Liver (tissue), 9 donors: ENCODE data around the gene ARHGAP5. TPM values are rescaled to one million over a fixed set of nuclear protein-coding genes. Genes with fewer than 3 reads are reported as not detected.

ENCODE experiments used
- DNase-seq: peaks from one replicate; pipeline ENCODE4 v3.0.0-alpha.2; 2017; ENCODE audit warnings: low spot score
- H3K27ac ChIP-seq, 2 donors: one replicate each; pipeline ENCODE4 v1.7.0; 2013; ENCODE audit warnings: inconsistent platforms in 2 of 2, low read length in 2 of 2, control low read depth in 1 of 2, low read depth in 1 of 2, mild to moderate bottlenecking in 1 of 2
- H3K27me3 ChIP-seq, 4 donors: one replicate each; pipeline versions ENCODE4 v1.6.1 to v1.7.0; 2013; ENCODE audit warnings: low read length in 3 of 4, inconsistent platforms in 1 of 4, mild to moderate bottlenecking in 1 of 4, moderate library complexity in 1 of 4; ENCODE audit not compliant: control insufficient read depth in 4 of 4, insufficient read depth in 4 of 4
- H3K36me3 ChIP-seq, 4 donors: one replicate each; pipeline versions ENCODE4 v1.6.1 to v1.7.0; 2013; ENCODE audit warnings: low read length in 3 of 4, mild to moderate bottlenecking in 3 of 4, low read depth in 1 of 4, moderate library complexity in 1 of 4; ENCODE audit not compliant: control insufficient read depth in 4 of 4, insufficient read depth in 3 of 4
- H3K4me1 ChIP-seq, 4 donors: one replicate each; pipeline versions ENCODE4 v1.6.1 to v1.7.0; 2013; ENCODE audit warnings: low read length in 3 of 4, mild to moderate bottlenecking in 3 of 4, moderate library complexity in 1 of 4; ENCODE audit not compliant: control insufficient read depth in 4 of 4, insufficient read depth in 4 of 4
- H3K4me3 ChIP-seq, 3 donors: one replicate each; pipeline versions ENCODE4 v1.6.1 to v1.7.0; 2013; ENCODE audit warnings: low read length in 3 of 3, control low read depth in 1 of 3, low read depth in 1 of 3, mild to moderate bottlenecking in 1 of 3
- H3K9ac ChIP-seq, 2 donors: one replicate each; pipeline ENCODE4 v1.7.0; 2013; ENCODE audit warnings: low read length in 2 of 2, mild to moderate bottlenecking in 2 of 2, moderate library complexity in 2 of 2, control low read depth in 1 of 2, low read depth in 1 of 2
- H3K9me3 ChIP-seq, 4 donors: one replicate each; pipeline versions ENCODE4 v1.6.1 to v1.7.0; 2013; ENCODE audit warnings: low read length in 3 of 4; ENCODE audit not compliant: control insufficient read depth in 4 of 4
- ATF3 ChIP-seq: IDR thresholded peaks from 2 replicates; pipeline ENCODE4 v1.6.1; 2016; ENCODE audit warnings: antibody characterized with exemption
- CTCF ChIP-seq: fragments of 150-350 bp; IDR thresholded peaks from 2 replicates; pipeline ENCODE4 v1.5.1; 2017; ENCODE audit warnings: improper control_type of control experiment, low read depth, low read length; ENCODE audit not compliant: missing input control
- EGR1 ChIP-seq, 2 donors: IDR thresholded peaks; 2 replicates each; pipeline ENCODE4 v1.6.1; 2016 to 2018; ENCODE audit warnings: antibody characterized with exemption in 2 of 2, low read depth in 2 of 2
- FOXA1 ChIP-seq: IDR thresholded peaks from 2 replicates; pipeline ENCODE4 v1.6.1; 2016; ENCODE audit warnings: antibody characterized with exemption
- FOXA2 ChIP-seq: IDR thresholded peaks from 2 replicates; pipeline ENCODE4 v1.6.1; 2016; ENCODE audit warnings: antibody characterized with exemption
- GABPA ChIP-seq, 2 donors: IDR thresholded peaks in 1 of 2; conservative IDR thresholded peaks in 1 of 2; 2 replicates each; pipeline ENCODE4 v1.6.1; 2016; ENCODE audit warnings: antibody characterized with exemption in 2 of 2, mild to moderate bottlenecking in 1 of 2, moderate library complexity in 1 of 2
- HNF4A ChIP-seq, 2 donors: conservative IDR thresholded peaks; 2 replicates each; pipeline ENCODE4 v1.6.1; 2016; ENCODE audit warnings: antibody characterized with exemption in 2 of 2, mild to moderate bottlenecking in 2 of 2
- HNF4G ChIP-seq: IDR thresholded peaks from 2 replicates; pipeline ENCODE4 v1.6.1; 2016; ENCODE audit warnings: antibody characterized with exemption
- JUND ChIP-seq, 2 donors: IDR thresholded peaks; 2 replicates each; pipeline ENCODE4 v1.6.1; 2016; ENCODE audit warnings: antibody characterized with exemption in 2 of 2
- MAX ChIP-seq: IDR thresholded peaks from 2 replicates; pipeline ENCODE4 v1.6.1; 2016; ENCODE audit warnings: antibody characterized with exemption
- NR2F2 ChIP-seq: IDR thresholded peaks from 2 replicates; pipeline ENCODE4 v1.6.1; 2016; ENCODE audit warnings: antibody characterized with exemption
- RAD21 ChIP-seq, 2 donors: IDR thresholded peaks; 2 replicates each; pipeline ENCODE4 v1.6.1; 2016; ENCODE audit warnings: antibody characterized with exemption in 2 of 2, mild to moderate bottlenecking in 2 of 2
- REST ChIP-seq: IDR thresholded peaks from 2 replicates; pipeline ENCODE4 v1.6.1; 2016; ENCODE audit warnings: antibody characterized with exemption, mild to moderate bottlenecking
- RXRA ChIP-seq, 2 donors: IDR thresholded peaks; 2 replicates each; pipeline ENCODE4 v1.6.1; 2017 to 2018; ENCODE audit warnings: antibody characterized with exemption in 2 of 2, mild to moderate bottlenecking in 1 of 2
- SP1 ChIP-seq: IDR thresholded peaks from 2 replicates; pipeline ENCODE4 v1.6.1; 2018; ENCODE audit warnings: antibody characterized with exemption, mild to moderate bottlenecking
- TAF1 ChIP-seq: conservative IDR thresholded peaks from 2 replicates; pipeline ENCODE4 v1.6.1; 2016; ENCODE audit warnings: antibody characterized with exemption, mild to moderate bottlenecking
- YY1 ChIP-seq: IDR thresholded peaks from 2 replicates; pipeline ENCODE4 v1.6.1; 2016; ENCODE audit warnings: antibody characterized with exemption, mild to moderate bottlenecking
- ZBTB33 ChIP-seq: IDR thresholded peaks from 2 replicates; pipeline ENCODE4 v1.6.1; 2016; ENCODE audit warnings: antibody characterized with exemption
- WGBS: extraction: QIAGEN DNeasy Blood & Tissue Kit; methylation state at CpG from one replicate; pipeline ENCODE4 v1.1.7; 2013; 5-methylcytosine and 5-hydroxymethylcytosine counted together
- polyA plus RNA-seq, 2 donors: library from polyadenylated mRNA; stranded (reverse) in 1 of 2; unstranded in 1 of 2; fragments of 200-250 nt in 1 of 2; fragments of >200 nt in 1 of 2; fragmentation: Nextera tagmentation in 1 of 2; extraction: Ambion mirVana in 1 of 2; gene quantifications; one replicate each; pipeline versions ENCODE4 v1.2.1 to v1.2.3, GENCODE V29; 2013 to 2015
- total RNA-seq, 2 donors: library from RNA; depleted of rRNA; stranded (reverse); fragments of >200 nt; gene quantifications; one replicate each; pipeline ENCODE4 v1.2.3, GENCODE V29; 2014
- donor health status: healthy.
- donor health status: healthy.
- donor health status: healthy.
- donor health status: healthy.
- donor health status: healthy.

ARHGAP5 gene
- total and polyA plus RNA-seq, 4 donors, result 9.6 to 48.7 (median 29.0) TPM

GRCh38 chr14:32033543-32033942, 43.6 kb upstream of the ARHGAP5 start:
- Histone ChIP-seq H3K4me3 (no peak overlapping the region), H3K9ac (no peak overlapping the region), H3K27ac (no peak overlapping the region), H3K36me3 (no peaks in the 10 kb centered on the region), H3K27me3 (no peaks in the 10 kb centered on the region), H3K4me1 (no peaks in the 10 kb centered on the region), H3K9me3 (no peaks in the 10 kb centered on the region)
- WGBS, result 95% methylated on average over 2 of the region's 2 CpGs
- TF ChIP-seq HNF4A (conservative IDR thresholded peaks at IDR 0.05) (no peak), ATF3 (no peak), SP1 (no peak), GABPA (IDR thresholded peaks at IDR 0.05 in 1 of 2, conservative IDR thresholded peaks at IDR 0.05 in 1 of 2) (no peak), FOXA2 (no peak), TAF1 (no peak), RXRA (IDR thresholded peaks at IDR 0.05) (no peak)
- no peak for DNase-seq

- peaks cover 0 to 1% (median 0%) of the 10 kb centered on the region in 4 donors for H3K4me1 ChIP-seq
- H3K36me3 ChIP-seq, result no peaks in the 10 kb centered on the region
- DNase-seq, result no peak
- no peak overlapping the region for H3K4me3 ChIP-seq
- no peaks in the 10 kb centered on the region for H3K9me3 ChIP-seq
- TF ChIP-seq MAX, result no peak
- H3K9ac ChIP-seq, result no peak overlapping the region
- H3K27ac ChIP-seq, result no peak overlapping the region
- no peaks in the 10 kb centered on the region for H3K27me3 ChIP-seq
- WGBS, result 50% methylated on average over 1 of the region's 1 CpG
These were observed 38.2 kb upstream of the ARHGAP5 start for GRCh38 chr14:32038876-32039275.

- Histone ChIP-seq H3K36me3 (no peaks in the 10 kb centered on the region), H3K9ac (no peak overlapping the region), H3K4me1 (peaks cover 0 to 1% (median 0%) of the 10 kb centered on the region in 4 donors), H3K9me3 (no peaks in the 10 kb centered on the region), H3K27me3 (no peaks in the 10 kb centered on the region), H3K27ac (no peak overlapping the region), H3K4me3 (no peak overlapping the region)
- no peak for DNase-seq
- 70% methylated on average over 7 of the region's 7 CpGs for WGBS
- TF ChIP-seq CTCF (no peak), SP1 (peak; percentile 81), TAF1 (no peak), ZBTB33 (no peak), REST (no peak), RAD21 (IDR thresholded peaks at IDR 0.05) (peak in 1 of 2 donors; percentile 32), RXRA (IDR thresholded peaks at IDR 0.05) (peak; percentile 16 to 72), FOXA1 (no peak), FOXA2 (no peak), HNF4A (conservative IDR thresholded peaks at IDR 0.05) (peak; percentile 30 to 81), JUND (IDR thresholded peaks at IDR 0.05) (peak in 1 of 2 donors; percentile 37), GABPA (IDR thresholded peaks at IDR 0.05 in 1 of 2, conservative IDR thresholded peaks at IDR 0.05 in 1 of 2) (no peak), EGR1 (IDR thresholded peaks at IDR 0.05; ENCODE audit: low read depth in 2 of 2) (no peak), NR2F2 (peak; percentile 79), ATF3 (no peak), YY1 (no peak), HNF4G (peak; percentile 52), MAX (no peak)
These were observed 37.6 kb upstream of the ARHGAP5 start for GRCh38 chr14:32039401-32040030.
